Colonic mucosa (tissue), 4 donors: ENCODE results near the gene GP9. TPM values are rescaled to one million over a fixed set of nuclear protein-coding genes. Genes with fewer than 3 reads are reported as not detected.

Source experiments
- DNase-seq: peaks from one replicate; pipeline ENCODE4 v3.0.0-alpha.2; 2020
- H3K27ac ChIP-seq: fragments of 200-600 bp; one replicate; pipeline ENCODE4 v1.8.0; 2021
- H3K27me3 ChIP-seq: fragments of 200-600 bp; one replicate; pipeline ENCODE4 v1.8.0; 2021
- H3K36me3 ChIP-seq: fragments of 200-600 bp; one replicate; pipeline ENCODE4 v1.8.0; 2021
- H3K4me1 ChIP-seq: fragments of 200-600 bp; one replicate; pipeline ENCODE4 v1.8.0; 2021; ENCODE audit warnings: mild to moderate bottlenecking
- H3K4me3 ChIP-seq: fragments of 200-600 bp; one replicate; pipeline ENCODE4 v1.8.0; 2021
- H3K9ac ChIP-seq, 2 donors: one replicate each; pipeline ENCODE4 v1.7.0; 2013; ENCODE audit warnings: control low read depth in 2 of 2, low read depth in 2 of 2, low read length in 2 of 2
- H3K9me3 ChIP-seq: fragments of 200-600 bp; one replicate; pipeline ENCODE4 v1.8.0; 2021
- CTCF ChIP-seq: fragments of 200-600 bp; IDR thresholded peaks from one replicate; pipeline ENCODE4 v1.8.0; 2022; ENCODE audit warnings: antibody characterized with exemption, mild to moderate bottlenecking
- intact Hi-C: fragments of 100-400 bp; cut with DNase I; formaldehyde crosslinking; loops from one replicate; pipeline ENCODE4 v1.14.1; 2022
- total RNA-seq, 2 donors: library from RNA; stranded (reverse); fragmentation: NEBNext Ultra II Directional in 1 of 2; extraction: Animal tissue kit (Norgen Biotek cat#: 25700) in 1 of 2; gene quantifications; one replicate each; pipeline ENCODE4 v1.2.1, GENCODE V29; 2021
- donor health status: healthy.
- donor health status: DM: no; HTN: no; CAD: no.
- donor health status: DM: no; HTN: no; CAD: no.

GP9 gene
- total RNA-seq, 2 donors from 2014 or later: 0.37 TPM; not detected in 1

GRCh38 chr3:129019266-129019665 lies 41.3 kb upstream of the GP9 start:
- Histone ChIP-seq H3K4me3 (no peak overlapping the region), H3K36me3 (no peaks in the 10 kb centered on the region), H3K4me1 (peaks cover 15% of the 10 kb centered on the region), H3K27me3 (no peaks in the 10 kb centered on the region), H3K27ac (no peak overlapping the region), H3K9ac (no peak overlapping the region), H3K9me3 (no peaks in the 10 kb centered on the region)
- intact Hi-C loops: no loop called here
- no peak for TF ChIP-seq CTCF
- DNase-seq: no peak

GRCh38 chr3:129020691-129021090 lies 39.9 kb upstream of the GP9 start:
- no peaks in the 10 kb centered on the region for H3K27me3 ChIP-seq
- H3K36me3 ChIP-seq: no peaks in the 10 kb centered on the region
- DNase-seq: no peak
- H3K4me1 ChIP-seq: peaks cover 15% of the 10 kb centered on the region
- no peak for TF ChIP-seq CTCF
- no peaks in the 10 kb centered on the region for H3K9me3 ChIP-seq
- intact Hi-C loops: loop anchor here (10.0 kb wide), 1 partner anchor 64 kb away; no protein-coding TSS in a partner anchor
- H3K9ac ChIP-seq: no peak overlapping the region
- H3K4me3 ChIP-seq: no peak overlapping the region
- no peak overlapping the region for H3K27ac ChIP-seq

GRCh38 chr3:129021140-129021551 lies 39.4 kb upstream of the GP9 start:
- no peak for DNase-seq
- H3K4me1 ChIP-seq: peaks cover 11% of the 10 kb centered on the region
- no peak for TF ChIP-seq CTCF
- no peak overlapping the region for H3K27ac ChIP-seq
- H3K27me3 ChIP-seq: no peaks in the 10 kb centered on the region
- no peak overlapping the region for H3K9ac ChIP-seq
- H3K9me3 ChIP-seq: no peaks in the 10 kb centered on the region
- intact Hi-C loops: loop anchor here (10.0 kb wide), 1 partner anchor 64 kb away; no protein-coding TSS in a partner anchor
- H3K36me3 ChIP-seq: no peaks in the 10 kb centered on the region
- H3K4me3 ChIP-seq: no peak overlapping the region

- no peak overlapping the region for H3K9ac ChIP-seq
- H3K4me3 ChIP-seq: no peak overlapping the region
- H3K27ac ChIP-seq: no peak overlapping the region
- no peaks in the 10 kb centered on the region for H3K27me3 ChIP-seq
- H3K36me3 ChIP-seq: no peaks in the 10 kb centered on the region
- intact Hi-C loops: loop anchor here (10.0 kb wide), 1 partner anchor 62 kb away; no protein-coding TSS in a partner anchor
- no peaks in the 10 kb centered on the region for H3K9me3 ChIP-seq
- TF ChIP-seq CTCF: no peak
- peak; percentile 62 for DNase-seq
- peaks cover 1% of the 10 kb centered on the region for H3K4me1 ChIP-seq
Observed at GRCh38 chr3:129022114-129023007, 38.2 kb upstream of the GP9 start.

- Histone ChIP-seq H3K27me3 (no peaks in the 10 kb centered on the region), H3K4me1 (no peaks in the 10 kb centered on the region), H3K36me3 (no peaks in the 10 kb centered on the region), H3K9ac (no peak overlapping the region), H3K4me3 (no peak overlapping the region), H3K9me3 (no peaks in the 10 kb centered on the region), H3K27ac (no peak overlapping the region)
- no peak for TF ChIP-seq CTCF
- no peak for DNase-seq
- intact Hi-C loops: loop anchor here (10.0 kb wide), 1 partner anchor 62 kb away; no protein-coding TSS in a partner anchor
Observed at GRCh38 chr3:129023008-129023358, 37.6 kb upstream of the GP9 start.
